Gastroesophageal sphincter (tissue), 3 donors: Measurements from ENCODE around the gene DHRS12.

ENCODE experiments used
- EP300 ChIP-seq: sonication (generic); formaldehyde crosslinking; IDR thresholded peaks from one replicate; pipeline ENCODE4 v1.6.1; 2017; ENCODE audit warnings: antibody characterized with exemption, mild to moderate bottlenecking
- TF ChIP-seq, protein P1 (sequence below), 4 experiments: fragments of 200-600 bp in 2 of 4; fragments of 450-650 bp in 2 of 4; sonication (generic) in 1 of 4; IDR thresholded peaks; one replicate each; pipeline ENCODE4 v1.5.1; 2017 to 2019; ENCODE audit warnings: antibody characterized with exemption in 4 of 4, mild to moderate bottlenecking in 2 of 4, moderate library complexity in 2 of 4

DNA sequence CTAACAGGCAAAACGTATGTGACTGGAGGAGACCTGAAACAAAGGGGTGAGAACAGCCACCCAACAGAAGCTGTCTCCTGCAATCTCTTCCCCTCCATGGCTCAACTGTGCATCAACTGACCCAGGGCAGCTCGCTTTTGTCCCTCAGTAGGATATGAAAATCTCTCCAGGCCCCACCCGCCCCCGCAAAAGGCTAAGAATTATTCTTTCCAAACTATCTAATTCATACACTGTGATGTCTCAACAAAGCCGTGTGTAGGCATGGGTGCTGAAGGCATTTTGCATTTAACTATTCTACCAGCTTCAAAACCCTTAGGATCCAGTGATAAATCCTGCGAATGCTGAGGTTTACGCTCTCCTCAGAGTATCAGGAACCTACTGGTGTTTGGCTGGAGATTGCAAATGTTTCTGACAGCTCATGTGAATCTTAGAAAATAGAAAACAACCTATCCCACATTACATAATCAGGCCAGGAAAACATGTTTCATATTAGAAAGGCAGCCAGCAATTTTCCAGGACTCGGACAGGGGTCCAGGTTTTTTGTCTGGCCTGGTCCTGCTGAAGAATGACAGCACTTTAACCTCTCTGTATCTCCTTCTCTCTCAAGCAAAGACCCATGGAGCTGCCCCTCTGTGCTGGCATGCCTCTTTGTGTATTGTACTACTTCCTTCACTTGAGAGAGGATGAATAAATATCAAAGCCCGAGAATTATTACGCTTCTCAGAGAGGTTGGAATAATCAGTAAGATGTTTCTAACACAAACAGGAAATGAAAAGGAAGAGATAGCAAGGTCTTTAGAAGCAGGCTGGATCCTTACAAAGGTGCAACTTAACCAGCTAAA lies 17.3 kb downstream of the DHRS12 start:
- TF ChIP-seq, protein P1, sequence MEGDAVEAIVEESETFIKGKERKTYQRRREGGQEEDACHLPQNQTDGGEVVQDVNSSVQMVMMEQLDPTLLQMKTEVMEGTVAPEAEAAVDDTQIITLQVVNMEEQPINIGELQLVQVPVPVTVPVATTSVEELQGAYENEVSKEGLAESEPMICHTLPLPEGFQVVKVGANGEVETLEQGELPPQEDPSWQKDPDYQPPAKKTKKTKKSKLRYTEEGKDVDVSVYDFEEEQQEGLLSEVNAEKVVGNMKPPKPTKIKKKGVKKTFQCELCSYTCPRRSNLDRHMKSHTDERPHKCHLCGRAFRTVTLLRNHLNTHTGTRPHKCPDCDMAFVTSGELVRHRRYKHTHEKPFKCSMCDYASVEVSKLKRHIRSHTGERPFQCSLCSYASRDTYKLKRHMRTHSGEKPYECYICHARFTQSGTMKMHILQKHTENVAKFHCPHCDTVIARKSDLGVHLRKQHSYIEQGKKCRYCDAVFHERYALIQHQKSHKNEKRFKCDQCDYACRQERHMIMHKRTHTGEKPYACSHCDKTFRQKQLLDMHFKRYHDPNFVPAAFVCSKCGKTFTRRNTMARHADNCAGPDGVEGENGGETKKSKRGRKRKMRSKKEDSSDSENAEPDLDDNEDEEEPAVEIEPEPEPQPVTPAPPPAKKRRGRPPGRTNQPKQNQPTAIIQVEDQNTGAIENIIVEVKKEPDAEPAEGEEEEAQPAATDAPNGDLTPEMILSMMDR (IDR thresholded peaks at IDR 0.05): no peak
- no peak for TF ChIP-seq EP300
